Measurements from ENCODE around the gene C5orf22. TPM values are rescaled to one million over a fixed set of nuclear protein-coding genes. Genes with fewer than 3 reads are reported as not detected.
"Not testable (repeated sequence)": the region's sequence is repeated elsewhere in the genome, so short reads cannot be mapped to it uniquely, and the experiment has no call there.

C5orf22 gene
- total RNA-seq, 1 donor from 2014 or later: 18.5 TPM

DNA sequence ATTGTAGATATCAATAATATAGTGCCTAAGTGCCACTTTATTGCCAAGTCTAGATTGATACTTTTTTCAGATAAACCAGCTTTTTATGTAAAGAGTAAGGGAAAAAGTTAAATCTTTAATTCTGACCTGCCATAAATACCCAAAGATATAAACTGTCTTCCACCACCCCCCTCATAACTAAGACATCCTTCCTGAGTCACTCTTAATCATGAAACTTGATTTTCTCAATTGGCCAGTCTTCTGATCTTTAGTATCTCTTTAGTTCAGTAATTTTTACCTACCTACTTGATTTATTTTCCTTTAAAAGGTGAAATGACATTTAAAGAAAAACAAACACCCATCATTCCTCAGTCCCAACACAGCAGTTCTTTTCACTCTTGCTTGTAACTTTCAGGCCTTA, 21.8 kb downstream of the C5orf22 start:
- Histone ChIP-seq H3K27me3 (no peaks in the 10 kb centered on the region), H3K9me3 (no peaks in the 10 kb centered on the region), H3K4me1 (no peaks in the 10 kb centered on the region), H3K36me3 (peaks cover 28 to 43% of the 10 kb centered on the region in 2 donors), H3K4me3 (no peak overlapping the region), H3K27ac (no peak overlapping the region)
- intact Hi-C loops (cut with DNase I): no loop called here
- no peak for DNase-seq (ENCODE audit: low spot score in 2 of 2)
- TF ChIP-seq, protein P1, sequence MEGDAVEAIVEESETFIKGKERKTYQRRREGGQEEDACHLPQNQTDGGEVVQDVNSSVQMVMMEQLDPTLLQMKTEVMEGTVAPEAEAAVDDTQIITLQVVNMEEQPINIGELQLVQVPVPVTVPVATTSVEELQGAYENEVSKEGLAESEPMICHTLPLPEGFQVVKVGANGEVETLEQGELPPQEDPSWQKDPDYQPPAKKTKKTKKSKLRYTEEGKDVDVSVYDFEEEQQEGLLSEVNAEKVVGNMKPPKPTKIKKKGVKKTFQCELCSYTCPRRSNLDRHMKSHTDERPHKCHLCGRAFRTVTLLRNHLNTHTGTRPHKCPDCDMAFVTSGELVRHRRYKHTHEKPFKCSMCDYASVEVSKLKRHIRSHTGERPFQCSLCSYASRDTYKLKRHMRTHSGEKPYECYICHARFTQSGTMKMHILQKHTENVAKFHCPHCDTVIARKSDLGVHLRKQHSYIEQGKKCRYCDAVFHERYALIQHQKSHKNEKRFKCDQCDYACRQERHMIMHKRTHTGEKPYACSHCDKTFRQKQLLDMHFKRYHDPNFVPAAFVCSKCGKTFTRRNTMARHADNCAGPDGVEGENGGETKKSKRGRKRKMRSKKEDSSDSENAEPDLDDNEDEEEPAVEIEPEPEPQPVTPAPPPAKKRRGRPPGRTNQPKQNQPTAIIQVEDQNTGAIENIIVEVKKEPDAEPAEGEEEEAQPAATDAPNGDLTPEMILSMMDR (IDR thresholded peaks at IDR 0.05): no peak

DNA sequence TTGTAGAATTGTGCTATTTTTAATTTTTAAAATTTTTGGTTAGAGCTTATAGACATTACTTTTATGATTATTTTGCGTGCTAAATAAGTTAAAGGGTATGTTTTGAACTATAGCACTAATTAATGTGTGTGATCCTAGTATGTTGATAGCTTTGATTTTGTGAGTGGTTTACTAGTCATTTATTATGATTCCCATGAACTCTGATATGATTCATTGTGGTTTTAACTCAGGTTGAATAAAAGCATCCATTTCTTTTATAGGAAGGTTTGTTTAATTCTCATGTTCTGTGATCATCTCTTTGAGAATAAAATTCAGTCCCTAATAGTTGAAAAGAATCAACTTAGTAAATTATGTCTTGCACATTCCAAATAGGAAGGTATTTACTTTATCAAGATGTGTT, 22.5 kb downstream of the C5orf22 start:
- Histone ChIP-seq H3K4me3 (no peak overlapping the region), H3K27me3 (no peaks in the 10 kb centered on the region), H3K27ac (no peak overlapping the region), H3K9me3 (no peaks in the 10 kb centered on the region), H3K36me3 (peaks cover 28 to 38% of the 10 kb centered on the region in 2 donors), H3K4me1 (no peaks in the 10 kb centered on the region)
- TF ChIP-seq, protein P1 (IDR thresholded peaks at IDR 0.05): no peak
- DNase-seq (ENCODE audit: low spot score in 2 of 2): no peak
- intact Hi-C loops (cut with DNase I): no loop called here

GRCh38 chr5:31556461-31556860, 24.4 kb downstream of the C5orf22 start:
- H3K4me3 ChIP-seq: no peak overlapping the region
- no peak overlapping the region for H3K27ac ChIP-seq
- H3K4me1 ChIP-seq: no peaks in the 10 kb centered on the region
- intact Hi-C loops (cut with DNase I): no loop called here
- no peaks in the 10 kb centered on the region for H3K9me3 ChIP-seq
- no peak for DNase-seq (ENCODE audit: low spot score in 2 of 2)
- peaks cover 25 to 33% of the 10 kb centered on the region in 2 donors for H3K36me3 ChIP-seq
- H3K27me3 ChIP-seq: no peaks in the 10 kb centered on the region
- TF ChIP-seq, protein P1 (IDR thresholded peaks at IDR 0.05): no peak

GRCh38 chr5:31559942-31560341, 27.8 kb downstream of the C5orf22 start:
- TF ChIP-seq, protein P1 (IDR thresholded peaks at IDR 0.05): no peak
- intact Hi-C loops (cut with DNase I): no loop called here
- no peaks in the 10 kb centered on the region for H3K4me1 ChIP-seq
- no peaks in the 10 kb centered on the region for H3K9me3 ChIP-seq
- H3K27me3 ChIP-seq: no peaks in the 10 kb centered on the region
- no peak for DNase-seq (ENCODE audit: low spot score in 2 of 2)
- H3K27ac ChIP-seq: no peak overlapping the region
- H3K4me3 ChIP-seq: no peak overlapping the region
- H3K36me3 ChIP-seq: peaks cover 7 to 11% of the 10 kb centered on the region in 2 donors

DNA sequence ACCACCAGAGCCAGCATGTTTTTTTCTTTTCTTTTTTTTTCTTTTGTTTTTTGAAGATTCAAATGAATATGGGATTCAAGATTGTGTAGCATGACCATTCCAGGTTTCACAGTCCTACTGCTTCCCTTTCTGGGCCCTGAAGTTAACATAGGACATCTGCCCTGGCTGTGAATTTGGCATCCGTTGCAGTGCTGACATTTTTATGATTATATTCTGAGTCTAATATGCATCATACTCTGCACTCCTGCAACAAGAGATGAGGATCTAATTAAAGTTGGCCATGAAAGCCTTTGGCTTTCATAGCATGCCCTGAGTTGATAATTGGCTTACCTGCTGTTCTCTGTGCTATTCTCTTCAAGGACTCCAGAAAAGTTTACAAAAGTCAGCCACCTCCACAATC, 29.8 kb downstream of the C5orf22 start:
- Histone ChIP-seq H3K9me3 (no peaks in the 10 kb centered on the region), H3K27me3 (no peaks in the 10 kb centered on the region), H3K4me1 (no peaks in the 10 kb centered on the region), H3K27ac (no peak overlapping the region), H3K4me3 (no peak overlapping the region), H3K36me3 (no peaks in the 10 kb centered on the region)
- TF ChIP-seq, protein P1 (IDR thresholded peaks at IDR 0.05): no peak
- intact Hi-C loops (cut with DNase I): no loop called here
- no peak for DNase-seq (ENCODE audit: low spot score in 2 of 2)

DNA sequence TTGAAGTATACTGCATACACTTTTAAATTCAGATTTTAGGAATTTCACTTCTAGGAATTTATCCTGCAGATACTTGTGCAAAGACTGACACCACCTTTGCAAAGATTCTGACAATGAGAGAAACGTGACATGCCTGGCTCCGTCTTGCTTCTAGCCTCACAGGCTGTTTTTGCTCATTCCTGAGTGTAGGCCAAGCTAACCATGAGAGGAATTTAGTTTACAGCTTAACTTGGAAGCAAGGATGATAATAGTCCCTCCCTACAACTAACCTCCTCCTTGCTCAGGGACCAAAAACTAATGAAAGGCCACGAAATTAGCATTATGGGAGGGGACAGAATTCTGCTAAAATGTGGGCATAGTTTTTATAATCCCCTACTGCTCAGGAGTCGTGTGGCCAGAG, 31.1 kb downstream of the C5orf22 start:
- H3K9me3 ChIP-seq: no peaks in the 10 kb centered on the region
- no peak for DNase-seq (ENCODE audit: low spot score in 2 of 2)
- H3K27me3 ChIP-seq: no peaks in the 10 kb centered on the region
- H3K4me3 ChIP-seq: no peak overlapping the region
- intact Hi-C loops (cut with DNase I): no loop called here
- no peaks in the 10 kb centered on the region for H3K4me1 ChIP-seq
- TF ChIP-seq, protein P1 (IDR thresholded peaks at IDR 0.05): no peak
- no peak overlapping the region for H3K27ac ChIP-seq
- no peaks in the 10 kb centered on the region for H3K36me3 ChIP-seq

DNA sequence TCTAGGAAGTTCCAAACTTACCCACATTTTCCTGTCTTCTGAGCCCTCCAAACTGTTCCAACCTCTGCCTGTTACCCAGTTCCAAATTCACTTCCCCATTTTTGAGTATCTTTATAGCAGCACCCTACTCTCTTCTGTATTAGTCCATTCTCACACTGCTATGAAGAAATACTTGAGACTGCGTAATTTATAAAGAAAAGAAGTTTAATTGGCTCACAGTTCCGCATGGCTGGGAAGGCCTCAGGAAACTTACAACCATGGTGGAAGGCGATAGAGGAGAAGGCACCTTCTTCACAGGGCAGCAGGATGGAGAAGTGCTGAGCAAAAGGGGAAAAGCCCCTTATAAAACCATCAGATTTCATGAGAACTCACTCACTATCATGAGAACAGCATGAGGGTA, 34.3 kb downstream of the C5orf22 start:
- H3K27ac ChIP-seq; H3K36me3 ChIP-seq; DNase-seq (ENCODE audit: low spot score in 2 of 2); H3K4me3 ChIP-seq; H3K4me1 ChIP-seq; intact Hi-C loops (cut with DNase I); H3K27me3 ChIP-seq; H3K9me3 ChIP-seq: not testable (repeated sequence)
